Colonic mucosa (tissue), 4 donors: Measurements from ENCODE around the gene RPTOR. TPM values are rescaled to one million over a fixed set of nuclear protein-coding genes. Genes with fewer than 3 reads are reported as not detected.

Experiments
- DNase-seq: peaks from one replicate; pipeline ENCODE4 v3.0.0-alpha.2; 2020
- H3K27ac ChIP-seq: fragments of 200-600 bp; one replicate; pipeline ENCODE4 v1.8.0; 2021
- H3K27me3 ChIP-seq: fragments of 200-600 bp; one replicate; pipeline ENCODE4 v1.8.0; 2021
- H3K36me3 ChIP-seq: fragments of 200-600 bp; one replicate; pipeline ENCODE4 v1.8.0; 2021
- H3K4me1 ChIP-seq: fragments of 200-600 bp; one replicate; pipeline ENCODE4 v1.8.0; 2021; ENCODE audit warnings: mild to moderate bottlenecking
- H3K4me3 ChIP-seq: fragments of 200-600 bp; one replicate; pipeline ENCODE4 v1.8.0; 2021
- H3K9ac ChIP-seq, 2 donors: one replicate each; pipeline ENCODE4 v1.7.0; 2013; ENCODE audit warnings: control low read depth in 2 of 2, low read depth in 2 of 2, low read length in 2 of 2
- H3K9me3 ChIP-seq: fragments of 200-600 bp; one replicate; pipeline ENCODE4 v1.8.0; 2021
- CTCF ChIP-seq: fragments of 200-600 bp; IDR thresholded peaks from one replicate; pipeline ENCODE4 v1.8.0; 2022; ENCODE audit warnings: antibody characterized with exemption, mild to moderate bottlenecking
- intact Hi-C: fragments of 100-400 bp; cut with DNase I; formaldehyde crosslinking; loops from one replicate; pipeline ENCODE4 v1.14.1; 2022
- total RNA-seq, 2 donors: library from RNA; stranded (reverse); fragmentation: NEBNext Ultra II Directional in 1 of 2; extraction: Animal tissue kit (Norgen Biotek cat#: 25700) in 1 of 2; gene quantifications; one replicate each; pipeline ENCODE4 v1.2.1, GENCODE V29; 2021
- donor health status: healthy.
- donor health status: DM: no; HTN: no; CAD: no.
- donor health status: DM: no; HTN: no; CAD: no.

RPTOR gene
- total RNA-seq, 2 donors from 2014 or later: 21.2 to 39.6 TPM

DNA sequence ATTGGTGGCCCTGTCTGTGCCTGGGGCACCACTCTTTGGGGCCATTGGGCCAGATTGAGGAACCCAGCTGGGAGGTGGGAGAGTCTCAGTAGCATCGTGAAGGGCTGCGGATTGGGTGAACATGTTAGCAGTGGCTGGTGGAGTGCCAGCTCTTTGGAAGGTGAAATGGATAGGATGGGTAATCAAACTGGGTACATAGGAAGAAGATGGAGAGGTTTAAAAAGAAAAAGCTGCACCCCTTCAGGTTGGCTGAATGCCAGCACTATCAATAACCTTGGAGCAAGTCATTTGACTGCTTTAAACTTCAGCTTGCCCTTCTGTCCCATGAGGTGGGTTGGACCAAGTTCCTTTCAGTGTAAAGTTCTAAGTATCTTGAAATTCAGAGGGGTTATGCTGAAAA is 95.0 kb downstream of the RPTOR start:
- intact Hi-C loops: no loop called here
- TF ChIP-seq CTCF: no peak

DNA sequence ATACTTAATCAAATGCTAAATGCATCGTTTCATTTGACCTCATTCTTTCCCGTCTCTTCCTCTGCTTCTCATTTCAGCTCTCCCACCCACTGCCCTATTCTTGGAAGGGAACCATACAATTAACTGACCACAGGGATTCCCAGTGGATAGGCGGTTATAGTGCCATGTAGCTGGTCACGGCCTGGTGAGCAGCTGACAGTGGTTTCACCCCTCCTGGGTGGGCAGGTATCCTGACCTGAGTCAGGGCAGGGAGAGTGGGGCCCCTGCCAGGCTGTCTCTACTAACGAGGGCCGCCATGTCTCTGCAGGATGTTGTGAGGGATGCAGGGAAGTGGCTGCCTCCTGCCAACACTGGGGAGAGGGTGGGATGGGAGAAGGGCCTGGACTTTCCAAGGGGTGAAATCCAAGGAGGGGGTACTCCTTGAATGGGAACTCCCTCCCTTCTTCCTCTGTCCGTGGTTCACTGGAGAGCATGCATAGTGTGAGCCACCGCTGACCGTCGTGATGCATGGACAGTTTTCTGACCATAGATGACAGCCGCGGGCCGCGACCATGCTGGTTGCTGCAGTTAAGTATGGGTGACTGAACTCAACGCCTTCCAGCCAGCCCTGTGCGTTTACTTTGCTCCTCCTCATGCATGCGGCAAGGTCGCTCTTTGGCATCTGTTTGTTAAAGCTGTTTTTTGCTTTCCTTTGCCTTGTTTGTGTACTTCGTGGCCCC is 95.9 kb downstream of the RPTOR start:
- DNase-seq: no peak
- H3K27ac ChIP-seq: no peak overlapping the region
- no peaks in the 10 kb centered on the region for H3K27me3 ChIP-seq
- intact Hi-C loops: no loop called here
- H3K9me3 ChIP-seq: no peaks in the 10 kb centered on the region
- no peak for TF ChIP-seq CTCF
- H3K9ac ChIP-seq: no peak overlapping the region
- H3K36me3 ChIP-seq: no peaks in the 10 kb centered on the region
- no peak overlapping the region for H3K4me3 ChIP-seq
- no peaks in the 10 kb centered on the region for H3K4me1 ChIP-seq

More for the DNA sequence above, 95.0 kb downstream of the RPTOR start:
- H3K27ac ChIP-seq: no peak overlapping the region
- no peaks in the 10 kb centered on the region for H3K27me3 ChIP-seq
- H3K4me3 ChIP-seq: no peak overlapping the region
- no peak overlapping the region for H3K9ac ChIP-seq
- no peaks in the 10 kb centered on the region for H3K36me3 ChIP-seq
- no peaks in the 10 kb centered on the region for H3K9me3 ChIP-seq
- no peaks in the 10 kb centered on the region for H3K4me1 ChIP-seq
- no peak for DNase-seq

- Histone ChIP-seq H3K36me3 (no peaks in the 10 kb centered on the region), H3K9ac (no peak overlapping the region), H3K4me3 (no peak overlapping the region), H3K9me3 (no peaks in the 10 kb centered on the region), H3K27ac (no peak overlapping the region), H3K4me1 (no peaks in the 10 kb centered on the region), H3K27me3 (no peaks in the 10 kb centered on the region)
- no peak for DNase-seq
- no peak for TF ChIP-seq CTCF
- intact Hi-C loops: no loop called here
Observed at GRCh38 chr17:80643326-80644099, 98.9 kb downstream of the RPTOR start.

DNA sequence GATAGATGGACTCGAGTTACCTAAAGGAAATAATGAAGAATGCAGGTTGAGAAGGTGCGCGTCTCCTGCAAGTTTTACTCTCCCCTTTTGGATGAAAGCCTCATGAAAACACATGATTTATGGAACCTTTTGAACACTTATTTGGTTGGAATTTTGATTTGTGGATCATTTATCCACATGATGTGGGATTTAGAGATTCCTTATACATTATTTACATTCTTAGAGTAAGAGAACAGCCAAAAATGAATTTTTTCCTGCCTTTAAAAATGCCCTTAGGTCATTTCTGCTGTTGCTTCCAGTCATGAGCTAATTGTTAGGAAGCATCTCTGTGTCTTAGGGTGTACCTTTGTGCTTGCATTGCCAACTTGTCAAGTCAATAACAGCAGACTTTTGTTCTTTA is 99.9 kb downstream of the RPTOR start:
- no peak for TF ChIP-seq CTCF
- H3K27ac ChIP-seq: no peak overlapping the region
- H3K27me3 ChIP-seq: no peaks in the 10 kb centered on the region
- DNase-seq: no peak
- H3K9me3 ChIP-seq: no peaks in the 10 kb centered on the region
- no peak overlapping the region for H3K4me3 ChIP-seq
- no peak overlapping the region for H3K9ac ChIP-seq
- H3K4me1 ChIP-seq: no peaks in the 10 kb centered on the region
- H3K36me3 ChIP-seq: no peaks in the 10 kb centered on the region
- intact Hi-C loops: no loop called here

- no peak for TF ChIP-seq CTCF
- no peaks in the 10 kb centered on the region for H3K27me3 ChIP-seq
- H3K27ac ChIP-seq: no peak overlapping the region
- no peaks in the 10 kb centered on the region for H3K4me1 ChIP-seq
- no peak overlapping the region for H3K9ac ChIP-seq
- H3K36me3 ChIP-seq: no peaks in the 10 kb centered on the region
- DNase-seq: no peak
- H3K9me3 ChIP-seq: no peaks in the 10 kb centered on the region
- intact Hi-C loops: no loop called here
- H3K4me3 ChIP-seq: no peak overlapping the region
Observed at GRCh38 chr17:80645706-80646325, 101.2 kb downstream of the RPTOR start.
